ENCODE measurements around the gene RAB2B.

- TF ChIP-seq POLR2A (IDR thresholded peaks at IDR 0.05; ENCODE audit: extremely low read depth, insufficient read length) (no peak), CTCF (IDR thresholded peaks at IDR 0.05; ENCODE audit: low read depth, low read length) (no peak)
Measured at GRCh38 chr14:21414137-21414631, 62.6 kb downstream of the RAB2B start.
